RPMI7951 (cell line): ENCODE data around the gene MRPS27. TPM values are rescaled to one million over a fixed set of nuclear protein-coding genes. Genes with fewer than 3 reads are reported as not detected.
A peak's percentile ranks its signal among the peaks of the same experiment; 100 is the strongest.

Experiments
- DNase-seq: peaks from one replicate; pipeline ENCODE4 v3.0.0-alpha.2; 2012; ENCODE audit warnings: low read depth
- total RNA-seq: library from RNA; depleted of rRNA; stranded (reverse); fragments of >200 nt; shearing (Covaris generic); gene quantifications from 2 replicates; pipeline ENCODE4 v1.2.3, GENCODE V29; 2014; rRNA removed

Gene MRPS27
- 60.1 and 70.4 TPM in 2 replicates for total RNA-seq

- peak; percentile 98 for DNase-seq
Measured at GRCh38 chr5:72319976-72320752, at the start of gene MRPS27, which contains the start of gene PTCD2. TSS of gene MRPS27 (minus strand) at chr5:72320240. CDS start at chr5:72320221, 19 bp downstream. TSS of gene PTCD2 (plus strand) at chr5:72320373. CDS start at chr5:72320383, 10 bp downstream.

DNA sequence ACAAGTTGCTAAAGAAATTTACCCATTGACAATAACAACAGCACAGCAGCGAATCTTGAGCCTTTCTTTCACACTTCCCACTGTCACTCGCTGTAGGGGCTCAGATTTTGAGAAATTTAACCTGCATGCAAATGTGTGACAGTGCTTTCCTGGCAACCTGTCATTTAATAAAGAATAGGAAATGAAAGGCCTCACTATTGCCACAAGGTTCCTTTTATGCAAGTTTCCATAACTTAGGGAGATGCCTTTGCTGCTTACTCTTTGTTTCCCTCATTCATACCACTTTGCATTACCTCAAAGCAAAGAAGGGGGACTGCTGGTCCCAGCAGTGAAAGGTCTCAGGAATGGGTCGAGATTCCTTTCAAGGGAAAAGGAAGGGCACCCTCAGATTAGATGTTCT lies 49.7 kb upstream of the MRPS27 start:
- DNase-seq = no peak

GRCh38 chr5:72369301-72369700 lies 49.3 kb upstream of the MRPS27 start:
- no peak for DNase-seq

- DNase-seq = no peak
Measured at GRCh38 chr5:72368271-72368670, 48.2 kb upstream of the MRPS27 start.

GRCh38 chr5:72366324-72366976 lies 46.4 kb upstream of the MRPS27 start:
- peak; percentile 72 for DNase-seq

GRCh38 chr5:72364951-72365350 lies 44.9 kb upstream of the MRPS27 start:
- DNase-seq = no peak

DNA sequence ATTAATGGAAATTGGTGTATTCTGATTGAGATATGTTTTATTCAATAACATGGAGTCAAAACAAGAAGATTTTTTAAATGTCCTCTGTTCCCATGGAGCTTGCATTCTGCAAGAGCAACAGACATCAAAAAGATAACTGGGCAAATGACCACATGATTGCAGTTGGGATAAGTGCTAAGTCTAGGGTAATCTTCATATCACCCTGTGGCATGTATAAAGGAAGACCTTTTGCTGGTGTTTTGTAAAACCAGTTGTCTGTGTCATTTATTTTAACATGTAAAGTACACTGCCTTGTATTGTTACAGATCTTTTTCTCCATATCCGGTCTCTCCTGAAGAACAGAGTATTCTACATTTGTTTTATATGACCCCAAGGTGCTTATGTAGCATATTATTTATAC lies 44.1 kb upstream of the MRPS27 start:
- no peak for DNase-seq

- DNase-seq = peak; percentile 73
Measured at GRCh38 chr5:72363166-72363802, 43.2 kb upstream of the MRPS27 start.

DNA sequence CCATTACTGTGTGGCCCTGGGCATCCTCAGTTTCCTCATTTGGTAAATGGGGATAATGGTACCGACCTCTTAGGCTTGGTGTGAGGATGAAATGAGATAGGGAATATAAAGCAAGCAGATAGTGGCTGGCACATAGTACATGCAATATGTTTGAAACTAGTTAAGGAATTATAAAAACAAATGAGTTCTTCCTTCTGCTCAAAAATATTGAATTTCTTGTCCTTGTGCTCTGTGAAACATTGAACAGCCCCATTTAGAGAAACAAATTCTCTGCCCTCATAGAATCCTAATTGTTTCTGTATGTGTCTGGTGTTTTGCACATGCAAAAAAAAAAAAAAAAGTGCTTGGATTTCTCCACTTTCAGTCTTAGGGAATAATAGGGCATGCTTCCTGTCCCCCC lies 39.8 kb upstream of the MRPS27 start:
- DNase-seq = no peak

DNA sequence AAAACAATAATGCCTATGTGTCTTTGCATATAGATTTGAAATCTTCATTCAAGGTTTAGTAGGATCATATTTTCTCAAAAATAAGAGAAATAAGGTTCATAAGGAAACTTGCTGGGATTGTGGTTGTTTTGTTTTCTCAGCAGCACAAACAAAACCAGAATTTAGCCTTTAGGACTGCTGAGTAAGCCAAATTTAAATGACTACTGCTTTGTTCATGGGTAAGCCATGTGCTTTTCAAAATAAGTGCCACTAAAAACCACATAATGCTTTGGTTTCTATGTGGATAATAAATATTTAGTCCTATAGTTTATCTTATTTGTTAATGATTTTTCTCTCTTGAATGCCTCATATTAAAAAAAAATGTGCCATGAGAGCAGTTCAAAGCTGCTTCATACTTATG lies 38.9 kb upstream of the MRPS27 start:
- DNase-seq = no peak

- DNase-seq = no peak
Measured at GRCh38 chr5:72356361-72356760, 36.3 kb upstream of the MRPS27 start.

DNA sequence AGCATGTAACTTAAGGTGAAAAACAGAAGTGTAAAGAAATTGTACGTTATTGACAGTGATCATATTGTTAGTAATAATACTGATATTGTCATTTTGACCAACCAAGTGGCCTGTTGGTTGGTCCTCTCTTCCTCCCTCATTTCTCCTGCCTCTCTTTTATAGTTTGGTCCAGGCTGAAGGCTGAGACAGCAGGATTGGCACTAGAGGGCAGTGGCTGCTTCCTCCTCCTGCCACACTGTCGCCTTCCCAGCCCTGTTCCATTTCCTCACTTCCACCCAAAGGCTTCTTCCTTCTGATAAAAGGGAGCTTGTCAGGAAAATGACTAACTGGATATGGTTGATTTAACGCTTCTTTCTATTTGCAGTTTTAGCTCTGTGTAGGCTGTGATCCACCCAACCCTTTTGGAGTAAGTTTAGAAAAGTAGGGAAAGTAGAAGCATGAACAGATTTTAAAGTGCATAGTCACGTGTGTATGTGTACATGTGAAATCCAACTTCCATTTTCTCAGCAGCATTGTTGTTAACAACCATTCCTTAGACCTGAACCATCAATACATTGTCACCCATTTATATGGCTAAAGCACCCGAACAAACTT lies 35.8 kb upstream of the MRPS27 start:
- peak; percentile 63 for DNase-seq

GRCh38 chr5:72353046-72353445 lies 33.0 kb upstream of the MRPS27 start:
- DNase-seq = no peak

GRCh38 chr5:72352616-72353015 lies 32.6 kb upstream of the MRPS27 start:
- DNase-seq = no peak

- no peak for DNase-seq
Measured at GRCh38 chr5:72351376-72351775, 31.3 kb upstream of the MRPS27 start.

DNA sequence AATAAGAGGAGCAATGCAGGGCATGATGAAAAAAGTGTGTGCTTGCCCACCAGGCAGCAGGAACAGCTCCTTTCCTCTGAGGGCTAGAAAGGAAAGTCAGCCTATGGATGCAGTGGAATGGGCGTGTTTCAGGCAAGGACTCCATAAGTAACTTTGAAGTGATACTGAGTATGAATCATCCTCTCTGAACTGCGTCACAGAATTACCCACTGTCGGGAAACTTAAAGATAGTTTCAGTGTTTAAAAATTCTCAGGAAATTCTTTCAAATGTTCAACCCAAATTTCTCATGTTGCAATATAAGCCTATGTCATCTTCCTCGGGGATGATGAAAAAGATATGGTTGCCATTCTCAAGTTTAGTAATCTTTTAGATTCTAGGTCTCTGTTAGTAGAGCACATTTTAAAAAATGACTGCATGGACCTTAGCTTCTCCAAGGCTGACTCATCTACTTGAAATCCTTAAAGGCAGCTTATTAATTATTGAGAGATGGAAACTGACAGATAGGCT lies 27.8 kb upstream of the MRPS27 start:
- peak; percentile 77 for DNase-seq

DNA sequence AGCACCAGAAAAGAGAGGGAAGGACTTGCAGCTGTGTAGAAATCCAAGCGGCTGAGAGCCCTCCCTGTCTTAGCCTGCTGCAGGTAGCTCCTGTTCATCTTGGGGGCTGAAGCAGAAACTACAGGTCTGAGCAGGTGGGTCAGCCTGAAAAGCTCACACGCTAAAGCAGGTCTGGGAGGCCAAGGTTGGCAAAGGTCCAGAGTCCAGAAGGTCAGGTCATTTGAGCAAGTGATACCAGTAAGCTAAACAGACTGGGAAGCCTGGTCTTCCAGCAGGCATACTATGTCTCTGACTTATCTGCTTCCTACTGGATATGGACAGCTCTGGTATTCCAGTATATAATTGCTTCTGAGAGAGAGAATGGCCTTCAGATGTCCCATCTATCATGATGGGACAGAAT lies 26.4 kb upstream of the MRPS27 start:
- no peak for DNase-seq

- DNase-seq = no peak
Measured at GRCh38 chr5:72338689-72339209, 18.7 kb upstream of the MRPS27 start.

- no peak for DNase-seq
Measured at GRCh38 chr5:72337159-72337558, 17.1 kb upstream of the MRPS27 start.

- DNase-seq = no peak
Measured at GRCh38 chr5:72330712-72331111, 10.7 kb upstream of the MRPS27 start.

- peak; percentile 86 for DNase-seq
Measured at GRCh38 chr5:72328172-72328571, 8.1 kb upstream of the MRPS27 start.

DNA sequence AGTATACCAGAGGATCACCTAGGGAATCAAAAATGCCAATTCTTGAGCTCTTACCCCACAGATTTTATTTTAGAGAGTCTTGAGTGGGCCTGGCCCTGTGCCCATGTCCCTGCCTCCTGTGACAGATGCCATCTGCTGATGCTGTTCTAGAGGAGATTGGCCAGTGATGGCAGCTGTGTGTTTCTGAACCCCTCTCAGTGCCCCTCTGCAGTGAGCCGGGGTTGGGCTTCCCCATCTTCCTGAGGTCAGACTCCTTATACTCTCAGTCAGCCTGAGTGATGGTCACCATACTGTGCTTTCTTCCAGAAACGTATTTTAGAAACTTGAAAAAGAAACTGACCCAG lies 6.2 kb upstream of the MRPS27 start:
- DNase-seq = no peak
